Right lobe of liver (tissue), 6 donors: ENCODE measurements around the gene ZDHHC21. TPM values are rescaled to one million over a fixed set of nuclear protein-coding genes. Genes with fewer than 3 reads are reported as not detected.
A peak's percentile ranks its signal among the peaks of the same experiment; 100 is the strongest.

Experiments
- ATAC-seq, 4 donors: fragments of 200-7000 bp; cut with Tn5 transposase; one replicate each; pipeline ENCODE4 v1.9.1; 2020; ENCODE audit warnings: mild to moderate bottlenecking in 4 of 4, moderate library complexity in 4 of 4
- DNase-seq, 3 donors: peaks; one replicate each; pipeline ENCODE4 v3.0.0-alpha.2; 2020
- H3K27ac ChIP-seq, 3 donors: fragments of 200-600 bp; one replicate each; pipeline ENCODE4 v1.8.0; 2022
- H3K27me3 ChIP-seq, 2 donors: fragments of 200-600 bp; one replicate each; pipeline ENCODE4 v1.8.0; 2022
- H3K36me3 ChIP-seq, 4 donors: fragments of 200-600 bp; sonication (generic) in 1 of 4; one replicate each; pipeline versions ENCODE4 v1.5.1 to v1.8.0; 2017 to 2022; ENCODE audit warnings: control low read depth in 1 of 4
- H3K4me1 ChIP-seq, 4 donors: fragments of 200-600 bp; sonication (generic) in 1 of 4; one replicate each; pipeline versions ENCODE4 v1.5.1 to v1.8.0; 2017 to 2022; ENCODE audit warnings: control low read depth in 1 of 4
- H3K4me3 ChIP-seq, 3 donors: fragments of 200-600 bp; one replicate each; pipeline ENCODE4 v1.8.0; 2022
- H3K9me3 ChIP-seq, 4 donors: fragments of 200-600 bp; sonication (generic) in 1 of 4; one replicate each; pipeline versions ENCODE4 v1.5.1 to v1.8.0; 2017 to 2022; ENCODE audit warnings: control low read depth in 1 of 4
- CTCF ChIP-seq, 4 donors: fragments of 200-600 bp in 3 of 4; fragments of 450-650 bp in 1 of 4; IDR thresholded peaks; one replicate each; pipeline versions ENCODE4 v1.5.1 to v1.8.0; 2016 to 2022; ENCODE audit warnings: antibody characterized with exemption in 4 of 4, mild to moderate bottlenecking in 2 of 4
- POLR2A ChIP-seq: fragments of 450-650 bp; IDR thresholded peaks from one replicate; pipeline ENCODE4 v1.6.1; 2017; ENCODE audit warnings: antibody characterized with exemption, mild to moderate bottlenecking
- WGBS: methylation state at CpG from one replicate; pipeline ENCODE4 v1.1.6; 2018; ENCODE audit warnings: low coverage, low lambda C conversion rate; ENCODE audit not compliant: insufficient coverage; ENCODE audit errors: missing lambda C conversion rate; 5-methylcytosine and 5-hydroxymethylcytosine counted together
- intact Hi-C, 2 donors: fragments of 100-400 bp; cut with DNase I; formaldehyde crosslinking; loops; one replicate each; pipeline versions ENCODE4 v1.11.2 to v1.14.1; 2022
- total RNA-seq, 6 experiments: library from RNA; depleted of rRNA in 2 of 6; stranded (reverse); fragments of >200 nt in 2 of 6; fragmentation: NEBNext Ultra II Directional in 3 of 6; extraction: Animal tissue kit (Norgen Biotek cat#: 25700) in 3 of 6; gene quantifications; one replicate each; pipeline versions ENCODE4 v1.1.0 to v1.2.4, GENCODE V29; 2016 to 2023
- donor health status: DM: no; HTN: yes; CAD: no.
- donor health status: DM: no; HTN: no; CAD: no.
- donor health status: DM: no; HTN: no; CAD: no.
- donor health status: DM: no; HTN: yes; CAD: no.
- donor health status: DM: no; HTN: yes; CAD: no.

Gene ZDHHC21
- total RNA-seq, 6 experiments from 2014 or later, result 2.7 to 5.3 (median 4.5) TPM

- Histone ChIP-seq H3K36me3 (no peaks in the 10 kb centered on the region), H3K27me3 (no peaks in the 10 kb centered on the region), H3K4me3 (no peak overlapping the region), H3K9me3 (no peaks in the 10 kb centered on the region), H3K4me1 (no peaks in the 10 kb centered on the region), H3K27ac (no peak overlapping the region)
- no peak for ATAC-seq
- no peak for DNase-seq
- WGBS, result 96% methylated on average over 3 of the region's 3 CpGs
- TF ChIP-seq CTCF (IDR thresholded peaks at IDR 0.05) (no peak), POLR2A (no peak)
- intact Hi-C loops, result no loop called here
These were observed 31.2 kb downstream of the ZDHHC21 start for GRCh38 chr9:14662060-14662453.

GRCh38 chr9:14661421-14662059 is 31.7 kb downstream of the ZDHHC21 start:
- no peaks in the 10 kb centered on the region for H3K4me1 ChIP-seq
- H3K9me3 ChIP-seq, result no peaks in the 10 kb centered on the region
- DNase-seq (no peak), ATAC-seq (peak in 3 of 4 donors; percentile 46 to 49 (median 48))
- no peak for TF ChIP-seq POLR2A
- peak; percentile 28 to 60 (median 58) for TF ChIP-seq CTCF (IDR thresholded peaks at IDR 0.05)
- H3K4me3 ChIP-seq, result no peak overlapping the region
- WGBS, result 48% methylated on average over 3 of the region's 3 CpGs
- H3K36me3 ChIP-seq, result no peaks in the 10 kb centered on the region
- H3K27ac ChIP-seq, result no peak overlapping the region
- intact Hi-C loops, result no loop called here
- H3K27me3 ChIP-seq, result no peaks in the 10 kb centered on the region

GRCh38 chr9:14660721-14661120 is 32.5 kb downstream of the ZDHHC21 start:
- no peaks in the 10 kb centered on the region for H3K27me3 ChIP-seq
- TF ChIP-seq CTCF (IDR thresholded peaks at IDR 0.05), result no peak
- no peak for TF ChIP-seq POLR2A
- no peak for ATAC-seq

GRCh38 chr9:14654932-14655331 is 38.3 kb downstream of the ZDHHC21 start:
- no peak for TF ChIP-seq CTCF (IDR thresholded peaks at IDR 0.05)
- TF ChIP-seq POLR2A, result no peak
- ATAC-seq (no peak), DNase-seq (no peak)
- no peak overlapping the region for H3K27ac ChIP-seq
- H3K36me3 ChIP-seq, result no peaks in the 10 kb centered on the region
- WGBS, result 77% methylated on average over 1 of the region's 1 CpG
- no peaks in the 10 kb centered on the region for H3K27me3 ChIP-seq
- no peak overlapping the region for H3K4me3 ChIP-seq
- peaks cover 0 to 4% (median 0%) of the 10 kb centered on the region in 4 donors for H3K9me3 ChIP-seq
- intact Hi-C loops, result no loop called here
- H3K4me1 ChIP-seq, result no peaks in the 10 kb centered on the region

More at GRCh38 chr9:14660721-14661120, 32.5 kb downstream of the ZDHHC21 start:
- DNase-seq, result no peak
- no peaks in the 10 kb centered on the region for H3K4me1 ChIP-seq
- H3K36me3 ChIP-seq, result no peaks in the 10 kb centered on the region
- 81% methylated on average over 5 of the region's 5 CpGs for WGBS
- no peak overlapping the region for H3K27ac ChIP-seq
- no peak overlapping the region for H3K4me3 ChIP-seq
- intact Hi-C loops, result no loop called here
- H3K9me3 ChIP-seq, result no peaks in the 10 kb centered on the region
